Measurements from ENCODE around the gene EGR2. TPM values are rescaled to one million over a fixed set of nuclear protein-coding genes. Genes with fewer than 3 reads are reported as not detected.

Gene EGR2
- total RNA-seq, 4 donors from 2014 or later = 0.82 to 1.3 TPM; not detected in 2

GRCh38 chr10:62858364-62858763 lies 42.2 kb upstream of the EGR2 start:
- H3K4me3 ChIP-seq = no peak overlapping the region
- no peak overlapping the region for H3K27ac ChIP-seq
- no peaks in the 10 kb centered on the region for H3K36me3 ChIP-seq
- 17 to 59% methylated on average over 1 to 6 of the region's 6 CpGs for WGBS, 2 donors (ENCODE audit: low coverage in 1 of 2)
- no peaks in the 10 kb centered on the region for H3K27me3 ChIP-seq
- H3K4me1 ChIP-seq = no peaks in the 10 kb centered on the region
- in situ Hi-C loops (cut with MboI; ENCODE audit: low pct_ligation_motif_present in 1 of 4, low pct_unique_long_range_greater_than_20kb in 1 of 4, low sequenced_read_pairs in 3 of 4) (no loop called here), intact Hi-C loops (cut with DNase I; ENCODE audit: low total_unique reads) (no loop called here)
- DNase-seq = no peak
- TF ChIP-seq EP300 (IDR thresholded peaks at IDR 0.05; ENCODE audit: low read depth) = no peak
- no peak for TF ChIP-seq CTCF (IDR thresholded peaks at IDR 0.05)
- no peak for TF ChIP-seq POLR2AphosphoS5 (IDR thresholded peaks at IDR 0.05)
- TF ChIP-seq POLR2A (IDR thresholded peaks at IDR 0.05) = no peak
- no peaks in the 10 kb centered on the region for H3K9me3 ChIP-seq

DNA sequence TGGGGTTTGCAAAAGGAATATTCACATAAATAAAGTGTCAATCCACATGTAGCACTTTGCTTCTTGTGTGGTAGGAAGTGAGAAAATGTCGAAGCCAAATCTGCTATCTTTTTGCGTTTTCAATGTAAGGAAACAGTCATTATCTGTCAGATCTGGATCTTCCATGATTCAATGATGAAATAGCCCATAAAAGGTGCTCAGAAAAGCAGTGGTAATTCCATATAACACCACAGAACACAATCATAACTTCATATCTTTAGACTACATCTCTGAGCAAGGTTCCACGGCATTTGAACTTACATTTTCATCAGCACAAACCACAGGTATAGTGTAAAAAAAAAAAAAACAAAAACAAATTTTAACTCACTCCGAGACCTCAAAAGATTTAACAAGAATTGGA lies 39.9 kb upstream of the EGR2 start:
- no peaks in the 10 kb centered on the region for H3K4me1 ChIP-seq
- no peak for TF ChIP-seq EP300 (IDR thresholded peaks at IDR 0.05; ENCODE audit: low read depth)
- no peak for TF ChIP-seq POLR2AphosphoS5 (IDR thresholded peaks at IDR 0.05)
- no peak for TF ChIP-seq CTCF (IDR thresholded peaks at IDR 0.05)
- no peak for TF ChIP-seq POLR2A (IDR thresholded peaks at IDR 0.05)
- no peaks in the 10 kb centered on the region for H3K9me3 ChIP-seq
- no peaks in the 10 kb centered on the region for H3K27me3 ChIP-seq
- no peak overlapping the region for H3K27ac ChIP-seq
- H3K4me3 ChIP-seq = no peak overlapping the region
- no peak for DNase-seq
- in situ Hi-C loops (cut with MboI; ENCODE audit: low pct_ligation_motif_present in 1 of 4, low pct_unique_long_range_greater_than_20kb in 1 of 4, low sequenced_read_pairs in 3 of 4) = no loop called here
- 61 to 68% methylated on average over 4 of the region's 4 CpGs for WGBS, 2 donors (ENCODE audit: low coverage in 1 of 2)
- intact Hi-C loops (cut with DNase I; ENCODE audit: low total_unique reads) = no loop called here
- no peaks in the 10 kb centered on the region for H3K36me3 ChIP-seq

DNA sequence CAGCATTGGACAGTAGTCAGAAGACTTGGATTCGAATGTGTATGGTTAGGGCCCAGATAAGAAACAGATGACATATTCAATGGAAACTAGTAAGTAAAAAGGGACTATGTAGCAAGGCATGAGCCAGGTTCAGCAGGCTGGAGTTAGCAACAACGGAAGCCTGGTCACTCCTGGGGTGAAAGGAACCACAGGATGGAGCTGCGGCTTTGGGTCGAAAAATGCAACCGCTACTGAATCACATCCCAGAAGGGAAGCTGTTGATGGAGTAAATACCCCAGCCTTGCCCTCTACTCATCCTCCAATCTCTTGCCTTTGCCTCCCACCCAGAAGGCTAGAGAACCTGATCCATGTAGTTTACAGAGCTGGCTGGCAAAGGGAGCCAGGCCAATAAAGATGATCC lies 37.5 kb upstream of the EGR2 start:
- Histone ChIP-seq H3K27ac (no peak overlapping the region), H3K36me3 (no peaks in the 10 kb centered on the region), H3K9me3 (no peaks in the 10 kb centered on the region), H3K4me1 (no peaks in the 10 kb centered on the region), H3K27me3 (no peaks in the 10 kb centered on the region), H3K4me3 (no peak overlapping the region)
- in situ Hi-C loops (cut with MboI; ENCODE audit: low pct_ligation_motif_present in 1 of 4, low pct_unique_long_range_greater_than_20kb in 1 of 4, low sequenced_read_pairs in 3 of 4) = no loop called here
- intact Hi-C loops (cut with DNase I; ENCODE audit: low total_unique reads) = no loop called here
- TF ChIP-seq EP300 (IDR thresholded peaks at IDR 0.05; ENCODE audit: low read depth) = no peak
- TF ChIP-seq POLR2AphosphoS5 (IDR thresholded peaks at IDR 0.05) = no peak
- DNase-seq = no peak
- 58 to 68% methylated on average over 3 to 5 of the region's 5 CpGs for WGBS, 2 donors (ENCODE audit: low coverage in 1 of 2)

DNA sequence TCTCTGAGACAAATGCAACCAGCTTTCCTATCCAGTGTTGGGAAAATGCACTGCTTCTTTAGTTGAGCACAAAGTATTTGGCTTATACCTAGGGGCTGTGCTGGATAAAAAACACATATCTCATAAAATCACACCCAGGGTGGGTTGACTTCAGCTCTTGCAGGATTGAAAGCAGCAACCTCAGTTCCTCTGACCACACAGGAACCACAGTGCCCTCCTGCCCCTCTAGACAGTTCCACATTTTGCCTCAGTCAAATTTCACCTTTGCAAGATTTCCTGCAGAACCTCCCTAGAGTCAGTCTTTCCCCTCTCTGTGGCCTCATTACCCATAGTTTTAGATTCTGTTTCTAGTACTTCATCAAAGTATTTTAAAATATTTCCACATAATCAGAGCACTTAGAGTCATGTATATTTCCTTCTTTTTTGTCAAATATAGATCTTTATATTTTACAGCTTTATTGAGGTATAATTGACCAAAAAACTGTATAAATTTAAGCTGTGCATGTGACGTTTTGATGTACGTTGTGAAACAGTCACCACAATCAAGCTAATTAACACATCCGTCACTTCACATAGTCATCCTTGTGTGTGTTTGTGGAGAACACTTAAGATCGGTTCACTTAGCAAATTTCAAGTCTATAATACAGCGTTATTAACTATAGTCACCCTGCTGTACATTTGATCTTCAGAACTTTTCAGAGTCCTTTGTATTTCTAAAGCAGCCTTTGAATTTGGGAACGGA lies 37.0 kb upstream of the EGR2 start:
- no peak overlapping the region for H3K27ac ChIP-seq
- no peaks in the 10 kb centered on the region for H3K36me3 ChIP-seq
- no peak overlapping the region for H3K4me3 ChIP-seq
- no peaks in the 10 kb centered on the region for H3K27me3 ChIP-seq
- no peaks in the 10 kb centered on the region for H3K9me3 ChIP-seq
- intact Hi-C loops (cut with DNase I; ENCODE audit: low total_unique reads) = no loop called here
- H3K4me1 ChIP-seq = no peaks in the 10 kb centered on the region
- TF ChIP-seq POLR2A (IDR thresholded peaks at IDR 0.05) (no peak), EP300 (IDR thresholded peaks at IDR 0.05; ENCODE audit: low read depth) (no peak), POLR2AphosphoS5 (IDR thresholded peaks at IDR 0.05) (no peak), CTCF (IDR thresholded peaks at IDR 0.05) (no peak)
- no peak for DNase-seq
- 55 to 62% methylated on average over 6 of the region's 6 CpGs for WGBS, 2 donors (ENCODE audit: low coverage in 1 of 2)
- in situ Hi-C loops (cut with MboI; ENCODE audit: low pct_ligation_motif_present in 1 of 4, low pct_unique_long_range_greater_than_20kb in 1 of 4, low sequenced_read_pairs in 3 of 4) = no loop called here

GRCh38 chr10:62851442-62851841 lies 35.3 kb upstream of the EGR2 start:
- Histone ChIP-seq H3K9me3 (peaks cover 5 to 11% of the 10 kb centered on the region in 2 donors), H3K4me1 (no peaks in the 10 kb centered on the region), H3K4me3 (no peak overlapping the region), H3K36me3 (no peaks in the 10 kb centered on the region), H3K27me3 (no peaks in the 10 kb centered on the region), H3K27ac (no peak overlapping the region)
- WGBS, 2 donors (ENCODE audit: low coverage in 1 of 2) = 44 to 61% methylated on average over 2 of the region's 2 CpGs
- TF ChIP-seq POLR2A (IDR thresholded peaks at IDR 0.05) (no peak), CTCF (IDR thresholded peaks at IDR 0.05) (peak in 3 of 5 experiments; percentile 4 to 27 (median 24)), EP300 (IDR thresholded peaks at IDR 0.05; ENCODE audit: low read depth) (no peak), POLR2AphosphoS5 (IDR thresholded peaks at IDR 0.05) (no peak)
- intact Hi-C loops (cut with DNase I; ENCODE audit: low total_unique reads) (no loop called here), in situ Hi-C loops (cut with MboI; ENCODE audit: low pct_ligation_motif_present in 1 of 4, low pct_unique_long_range_greater_than_20kb in 1 of 4, low sequenced_read_pairs in 3 of 4) (no loop called here)
- peak; percentile 10 for DNase-seq
